ENCODE results near the gene PAIP2. TPM values are rescaled to one million over a fixed set of nuclear protein-coding genes. Genes with fewer than 3 reads are reported as not detected.
A peak's percentile ranks its signal among the peaks of the same experiment; 100 is the strongest.
"Not testable (repeated sequence)": the region's sequence is repeated elsewhere in the genome, so short reads cannot be mapped to it uniquely, and the experiment has no call there.

Gene PAIP2
- polyA plus RNA-seq (ENCODE audit: insufficient read length in 4 of 4), result 100 to 1,000 TPM; 165 to 197 (median 196) TPM

DNA sequence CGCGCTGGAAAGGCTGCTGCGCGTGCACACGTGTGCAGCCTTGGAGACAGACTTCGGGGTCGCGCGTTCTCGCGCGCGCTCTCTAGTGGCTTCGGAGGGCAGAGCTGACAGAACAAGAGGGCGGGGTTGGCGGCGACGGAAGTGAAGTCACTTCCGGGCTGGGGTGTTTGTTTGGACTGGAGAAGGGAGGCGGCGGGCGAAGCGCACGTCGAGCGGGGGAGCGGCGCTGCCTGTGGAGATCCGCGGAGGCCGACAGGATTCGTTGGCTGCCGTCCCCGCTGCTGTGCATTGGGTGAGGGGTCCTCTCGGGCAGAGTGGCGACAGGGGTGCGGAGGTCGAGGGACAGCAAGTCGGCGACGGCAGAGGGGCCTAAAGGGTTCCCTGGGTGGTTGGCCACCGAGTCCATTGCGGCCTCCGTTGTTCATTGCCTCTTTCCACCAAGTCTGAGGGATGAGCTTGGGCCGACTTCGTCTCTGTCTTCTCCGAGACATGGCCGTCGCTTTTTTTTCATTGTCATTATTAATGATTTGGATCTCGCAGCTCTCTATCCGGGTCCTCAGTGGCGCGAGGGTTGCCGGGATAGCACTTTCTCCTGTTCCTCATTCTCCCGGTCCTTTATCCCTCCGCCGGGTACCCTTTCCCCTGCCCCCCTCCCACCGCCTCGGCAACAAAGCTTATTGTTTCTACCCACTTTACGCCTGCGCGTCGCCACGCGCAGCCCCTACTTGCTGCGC, at the start of gene PAIP2:
PAIP2 (plus strand) TSS at position 166 of the 734 bp plus-strand sequence. CDS start 21,931 bp downstream, outside the sequence.
- peak; percentile 97 to 98 (median 98) for DNase-seq (ENCODE audit: low read depth in 4 of 4, low spot score in 3 of 4)

GRCh38 chr5:139293202-139293506, 48.5 kb upstream of the PAIP2 start:
- no peak for DNase-seq (ENCODE audit: low read depth in 4 of 4, low spot score in 3 of 4)

DNA sequence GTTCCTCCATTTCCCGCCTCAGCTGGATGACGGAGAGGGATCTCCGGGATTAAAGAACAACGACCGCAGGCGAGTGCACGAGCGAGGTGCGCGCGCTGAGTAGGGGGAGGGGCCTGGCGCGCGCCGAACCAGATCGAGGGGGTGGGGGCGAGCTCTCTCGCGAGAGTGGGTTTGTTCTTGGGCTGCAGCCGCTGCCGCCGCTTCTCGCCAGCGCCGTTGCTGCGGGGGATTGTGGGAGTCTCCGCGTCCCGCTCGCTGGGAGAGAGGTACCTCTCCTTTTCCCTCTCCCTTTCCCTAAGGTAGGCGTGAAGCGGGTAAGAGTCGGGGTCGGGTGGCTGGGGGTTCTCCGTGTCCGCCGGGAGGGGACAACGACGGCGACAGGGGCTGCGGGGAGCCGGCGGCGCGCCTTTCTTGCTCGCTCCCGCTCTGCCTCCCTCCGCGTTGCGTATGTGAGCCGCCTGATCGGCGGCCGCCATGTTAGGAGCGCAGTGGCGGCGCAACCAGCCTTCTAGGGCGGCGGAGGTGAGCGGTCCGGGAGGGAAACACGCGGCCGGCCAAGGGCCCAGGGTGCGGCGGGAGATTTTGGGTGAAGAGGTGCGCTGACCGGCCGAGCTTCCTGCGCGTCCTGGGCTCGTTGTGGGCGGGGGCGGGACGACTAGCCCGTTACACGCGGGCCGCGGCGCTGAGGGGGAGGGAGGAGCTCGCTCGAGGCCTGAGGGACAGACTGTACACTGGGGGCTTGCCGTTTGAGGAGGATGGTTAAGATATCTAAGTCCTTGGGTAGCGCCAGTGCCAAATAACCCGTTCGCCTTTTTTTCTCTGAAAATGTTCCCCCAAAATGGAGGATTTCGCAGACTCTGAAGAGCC, 47.9 kb upstream of the PAIP2 start, which contains the start of gene MATR3:
MATR3 (plus strand) TSS at position 234 of the 867 bp plus-strand sequence. CDS start 13,676 bp downstream, outside the sequence.
- DNase-seq (ENCODE audit: low read depth in 4 of 4, low spot score in 3 of 4), result peak; percentile 92 to 95 (median 92)

DNA sequence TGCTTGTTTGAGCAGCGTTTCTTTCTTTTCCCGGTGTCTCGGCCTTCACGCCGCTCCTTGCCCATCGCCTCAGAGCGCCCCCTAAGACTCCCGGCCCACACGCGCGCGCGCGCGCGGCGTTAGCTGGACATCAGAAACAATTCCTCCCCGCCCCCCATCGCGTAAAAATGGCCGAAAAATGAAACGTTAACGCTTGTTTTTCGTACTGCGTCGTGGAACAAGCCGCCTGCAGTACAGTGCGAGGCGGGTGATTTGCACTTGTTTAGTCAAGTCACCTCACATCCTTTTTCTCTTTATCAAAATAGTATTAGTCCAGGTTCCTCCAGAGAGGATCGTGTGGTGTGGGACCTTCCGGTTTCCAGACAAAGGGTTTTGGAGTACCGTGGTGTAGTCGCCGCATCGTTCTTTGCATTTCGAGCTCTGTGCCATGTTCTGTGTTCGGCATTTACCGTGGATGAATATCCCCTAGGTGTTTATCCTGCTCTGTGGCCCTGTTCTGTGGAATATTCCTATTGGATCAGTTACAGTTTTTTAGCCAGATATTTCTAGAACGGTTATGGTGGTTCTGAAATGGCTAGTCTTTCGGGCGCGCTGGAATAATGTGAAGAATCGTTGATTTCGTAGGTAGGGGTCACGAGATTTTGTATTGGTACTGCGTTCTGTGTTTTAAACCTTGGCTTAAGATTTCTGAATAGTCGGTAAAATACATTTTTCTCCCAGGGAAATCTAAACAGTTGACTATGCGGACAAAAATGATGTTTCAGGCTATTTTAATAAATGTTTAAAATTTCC, 47.1 kb upstream of the PAIP2 start:
- DNase-seq (ENCODE audit: low read depth in 4 of 4, low spot score in 3 of 4), result peak; percentile 82 to 83 (median 83)

DNA sequence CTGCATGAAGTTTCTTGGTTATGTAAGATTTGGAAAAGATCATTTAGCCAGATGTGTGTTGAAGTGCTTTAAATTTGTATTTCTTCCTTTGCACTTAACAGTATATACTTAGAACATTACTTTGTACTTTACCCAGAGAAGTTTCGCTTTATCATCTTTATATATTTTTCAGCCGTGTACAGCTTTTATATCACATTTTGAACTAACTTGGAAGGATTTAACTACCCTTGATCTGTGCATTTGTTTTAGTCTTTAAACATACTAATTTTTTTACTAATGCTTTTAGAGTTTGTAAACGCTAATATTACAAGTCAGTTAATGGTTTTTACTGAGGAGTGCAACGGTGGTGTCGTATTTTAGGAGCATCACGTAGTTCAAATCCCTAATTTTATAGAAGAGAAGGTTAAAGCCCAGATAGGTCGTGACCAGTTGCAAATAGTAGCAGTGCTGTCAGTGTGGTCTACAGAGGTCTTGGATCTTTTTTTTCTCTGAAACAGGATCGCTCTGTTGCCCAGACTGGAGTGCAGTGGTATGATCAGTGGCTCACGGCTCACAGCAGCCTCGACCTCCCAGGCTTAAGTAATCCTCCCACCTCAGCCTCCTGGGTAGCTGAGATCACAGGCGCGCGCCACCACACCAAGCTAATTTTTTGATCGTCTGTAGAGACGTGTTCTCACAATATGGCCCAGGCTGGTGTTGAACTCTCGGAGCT, 46.2 kb upstream of the PAIP2 start:
- DNase-seq (ENCODE audit: low read depth in 4 of 4, low spot score in 3 of 4), result no peak

- DNase-seq (ENCODE audit: low read depth in 4 of 4, low spot score in 3 of 4), result no peak
These were observed 45.5 kb upstream of the PAIP2 start for GRCh38 chr5:139296198-139296597.

DNA sequence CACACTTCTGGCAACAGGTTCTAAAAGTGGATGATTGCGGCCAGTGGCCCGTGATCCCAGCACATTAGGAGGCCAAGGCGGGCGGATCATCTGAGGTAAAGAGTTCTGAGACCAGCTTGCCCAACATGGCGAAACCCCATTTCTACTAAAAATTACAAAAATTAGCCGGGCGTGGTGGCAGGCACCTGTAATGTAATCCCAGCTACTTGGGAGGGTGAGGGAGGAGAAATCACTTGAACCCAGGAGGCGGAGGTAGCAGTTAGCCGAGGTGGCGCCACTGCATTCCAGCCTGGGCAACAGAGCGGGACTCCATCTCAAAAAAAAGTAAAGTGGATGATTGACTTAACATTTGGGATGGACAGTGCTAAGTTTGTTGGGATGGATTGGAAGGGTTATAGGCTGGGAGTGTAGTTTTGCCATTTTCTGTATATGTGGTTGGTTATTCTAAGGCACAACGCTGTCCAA, 44.8 kb upstream of the PAIP2 start:
- DNase-seq (ENCODE audit: low read depth in 4 of 4, low spot score in 3 of 4), result no peak

GRCh38 chr5:139297439-139298133, 44.1 kb upstream of the PAIP2 start:
- no peak for DNase-seq (ENCODE audit: low read depth in 4 of 4, low spot score in 3 of 4)

- no peak for DNase-seq (ENCODE audit: low read depth in 4 of 4, low spot score in 3 of 4)
These were observed 43.4 kb upstream of the PAIP2 start for GRCh38 chr5:139298242-139298641.

DNA sequence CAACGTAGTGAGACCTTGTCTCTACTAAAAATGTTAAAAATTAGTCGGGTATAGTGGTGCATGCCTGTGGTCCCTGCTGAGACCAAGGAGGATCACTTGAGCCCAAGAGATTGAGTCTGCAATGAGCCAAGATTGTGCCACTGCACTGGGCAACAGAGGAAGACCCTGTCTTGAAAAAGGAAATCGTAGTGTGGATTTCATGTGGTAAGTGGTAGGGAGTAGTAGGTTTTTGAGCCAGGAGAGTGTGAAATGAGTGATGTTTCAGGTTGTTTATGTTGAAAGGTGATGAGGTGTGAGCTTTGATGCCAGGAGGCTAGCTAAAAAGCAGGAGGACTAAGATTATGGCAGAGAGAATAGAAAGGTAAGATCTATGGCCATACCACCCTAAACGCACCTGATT, 42.2 kb upstream of the PAIP2 start:
- DNase-seq (ENCODE audit: low read depth in 4 of 4, low spot score in 3 of 4), result no peak

DNA sequence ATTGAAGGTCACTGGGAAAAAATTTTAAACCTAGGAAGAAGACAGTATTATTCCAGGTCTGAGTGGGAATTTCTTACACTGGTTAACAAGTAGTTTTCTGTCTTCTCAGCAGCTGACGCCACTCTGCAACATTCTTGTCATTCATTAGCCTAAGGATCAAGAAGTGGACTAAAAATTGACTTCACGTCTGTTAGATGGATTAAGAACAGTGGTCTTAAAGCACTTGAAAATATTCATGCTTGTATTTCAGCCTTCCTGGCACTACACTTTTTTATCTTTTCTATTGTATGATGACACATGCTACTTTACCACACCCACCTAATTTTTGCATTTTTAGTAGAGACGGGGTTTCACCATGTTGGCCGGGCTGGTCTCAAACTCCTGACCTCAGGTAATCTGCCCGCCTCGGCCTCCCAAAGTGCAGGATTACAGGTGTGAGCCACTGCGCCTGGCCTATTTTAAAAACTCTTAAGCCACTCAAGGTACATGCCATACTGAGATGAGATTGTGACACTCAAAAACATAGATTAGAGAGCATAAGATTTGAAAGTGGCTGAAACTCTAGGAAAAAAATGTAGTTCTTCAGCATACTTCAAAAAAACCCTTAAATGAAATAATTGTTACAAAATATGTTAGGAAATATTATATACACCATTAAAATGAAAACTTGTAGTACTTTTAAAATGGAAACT, 39.7 kb upstream of the PAIP2 start:
- no peak for DNase-seq (ENCODE audit: low read depth in 4 of 4, low spot score in 3 of 4)

DNA sequence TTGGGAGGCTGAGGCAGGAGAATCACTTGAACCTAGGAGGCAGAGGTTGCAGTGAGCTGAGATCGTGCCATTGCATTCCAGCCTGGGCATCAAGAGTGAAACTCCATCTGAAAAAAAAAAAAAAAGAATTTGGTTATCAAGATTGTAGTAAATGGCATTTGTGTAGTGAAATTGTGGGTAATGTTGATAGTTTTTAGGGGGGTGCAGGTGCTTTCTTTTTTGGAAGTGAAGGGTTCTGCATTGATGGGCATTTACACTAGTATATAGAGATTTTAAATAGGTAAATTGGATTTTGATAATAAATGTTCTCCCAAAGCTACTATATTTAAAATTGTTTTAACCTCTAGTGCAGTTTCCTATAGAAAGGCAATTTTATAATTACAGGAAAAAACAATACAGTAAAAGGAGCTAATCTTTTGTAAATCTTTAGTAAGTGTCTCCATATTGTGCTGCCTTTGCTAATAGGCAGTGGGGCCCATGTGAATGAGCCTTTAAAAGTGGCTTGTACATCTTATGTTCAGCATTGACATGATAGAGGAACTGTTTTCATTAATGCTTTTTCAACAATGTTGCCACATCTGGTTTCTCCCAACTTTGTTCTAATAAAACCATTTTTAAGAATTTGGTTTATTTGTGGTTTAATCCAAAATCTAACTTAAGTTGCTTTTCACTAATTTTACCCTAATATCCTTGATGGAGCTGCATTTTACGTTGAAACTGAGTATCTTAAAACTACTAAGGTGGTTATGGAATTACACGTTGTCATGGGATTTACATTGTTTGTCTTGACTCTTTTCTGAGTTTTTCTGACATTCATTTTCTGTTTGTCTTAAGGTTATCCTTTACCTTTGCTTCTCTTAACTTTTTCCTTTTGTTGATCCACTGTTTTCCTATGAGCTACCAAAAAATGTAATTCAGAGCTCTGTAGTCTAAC, 37.0 kb upstream of the PAIP2 start:
- no peak for DNase-seq (ENCODE audit: low read depth in 4 of 4, low spot score in 3 of 4)

GRCh38 chr5:139306197-139306596, 35.5 kb upstream of the PAIP2 start:
- no peak for DNase-seq (ENCODE audit: low read depth in 4 of 4, low spot score in 3 of 4)

- DNase-seq (ENCODE audit: low read depth in 4 of 4, low spot score in 3 of 4), result no peak
These were observed 34.9 kb upstream of the PAIP2 start for GRCh38 chr5:139306628-139307379.

DNA sequence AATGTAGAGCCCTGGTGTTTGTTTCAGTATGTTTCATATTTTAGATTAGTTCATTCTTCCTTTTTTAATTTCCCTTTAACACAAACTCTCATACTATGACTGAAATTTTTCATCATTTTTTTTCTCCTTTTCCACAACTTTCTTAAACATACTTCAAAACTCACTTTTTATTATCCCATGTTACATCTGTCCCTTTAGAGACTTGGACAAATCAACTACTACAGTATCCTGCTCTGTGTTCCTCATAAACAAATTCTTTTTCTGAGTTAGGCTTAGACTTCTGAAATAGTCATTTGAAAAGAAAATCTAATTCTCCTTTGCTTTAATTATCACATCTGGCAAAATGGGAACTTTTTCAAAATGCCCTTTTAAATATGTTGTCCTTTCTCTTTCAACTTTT, 32.9 kb upstream of the PAIP2 start:
- no peak for DNase-seq (ENCODE audit: low read depth in 4 of 4, low spot score in 3 of 4)

- DNase-seq (ENCODE audit: low read depth in 4 of 4, low spot score in 3 of 4), result not testable (repeated sequence)
These were observed 30.9 kb upstream of the PAIP2 start for GRCh38 chr5:139310715-139311186.

- DNase-seq (ENCODE audit: low read depth in 4 of 4, low spot score in 3 of 4), result no peak
These were observed 29.6 kb upstream of the PAIP2 start for GRCh38 chr5:139312075-139312474.

Data from right renal pelvis (tissue), 4 donors.